Endothelial cell of umbilical vein (primary cell): ENCODE results near the gene TFAP2B.

ENCODE experiments used
- CTCF ChIP-seq, 2 donors: IDR thresholded peaks; 1 replicate in 1 of 2; 2 replicates in 1 of 2; pipeline ENCODE4 v1.5.1; 2011; ENCODE audit warnings: low read length in 2 of 2, mild to moderate bottlenecking in 2 of 2, moderate library complexity in 2 of 2, control low read depth in 1 of 2, inconsistent platforms in 1 of 2, low read depth in 1 of 2; ENCODE audit not compliant: insufficient read depth in 1 of 2; ENCODE audit errors: extremely low read depth in 1 of 2
- POLR2AphosphoS5 ChIP-seq: IDR thresholded peaks from 2 replicates; pipeline ENCODE4 v1.6.1; 2012; ENCODE audit warnings: low read depth, mild to moderate bottlenecking, control low read depth, low read length, moderate library complexity; ENCODE audit not compliant: insufficient read depth

- TF ChIP-seq CTCF (IDR thresholded peaks at IDR 0.05; ENCODE audit: extremely low read depth in 1 of 2, insufficient read depth in 1 of 2, low read depth in 1 of 2, low read length in 2 of 2) (no peak), POLR2AphosphoS5 (no peak)
Measured at GRCh38 chr6:50840112-50840810, 21.6 kb downstream of the TFAP2B start.
